GM19351 (cell line): ENCODE results near the gene TSHZ1.
A peak's percentile ranks its signal among the peaks of the same experiment; 100 is the strongest.

ENCODE experiments used
- ATAC-seq: cut with Tn5 transposase; IDR thresholded peaks from one replicate; pipeline ENCODE4 v1.9.1; 2021; ENCODE audit warnings: mild to moderate bottlenecking, moderate library complexity; ENCODE audit not compliant: unreplicated experiment

TSHZ1 gene

DNA sequence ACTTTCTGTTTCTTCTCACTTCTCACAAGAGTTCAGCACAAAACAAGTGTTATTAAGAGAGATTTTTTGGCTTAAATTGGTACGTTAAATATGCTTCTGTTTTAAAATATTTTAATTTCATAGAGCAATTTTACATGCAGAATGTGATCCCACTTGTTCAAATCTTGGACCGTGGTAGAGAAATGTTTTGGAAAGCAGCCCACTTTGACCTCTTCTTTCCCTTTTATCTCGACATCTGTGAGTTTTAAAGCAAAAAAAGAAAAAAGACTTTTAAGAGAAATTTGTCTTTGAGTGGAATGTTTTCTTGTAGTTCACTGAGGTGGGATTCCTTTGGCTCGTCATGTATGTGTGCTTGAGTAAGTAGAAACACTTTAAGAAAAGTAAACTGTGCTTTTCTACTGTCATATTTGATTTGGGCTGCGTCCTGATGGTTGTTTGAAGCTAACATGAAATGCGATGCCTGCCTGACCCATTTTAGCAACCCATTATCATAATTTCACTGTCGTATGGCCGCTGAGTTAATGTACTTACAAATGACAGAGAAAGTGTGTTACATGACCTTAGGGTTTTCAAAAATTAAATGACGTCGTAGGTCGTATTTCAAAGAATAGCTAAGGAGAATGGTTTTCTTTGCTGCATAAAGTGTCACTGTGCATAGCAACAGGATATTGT lies 54.5 kb downstream of the TSHZ1 start:
- ATAC-seq, result no peak

DNA sequence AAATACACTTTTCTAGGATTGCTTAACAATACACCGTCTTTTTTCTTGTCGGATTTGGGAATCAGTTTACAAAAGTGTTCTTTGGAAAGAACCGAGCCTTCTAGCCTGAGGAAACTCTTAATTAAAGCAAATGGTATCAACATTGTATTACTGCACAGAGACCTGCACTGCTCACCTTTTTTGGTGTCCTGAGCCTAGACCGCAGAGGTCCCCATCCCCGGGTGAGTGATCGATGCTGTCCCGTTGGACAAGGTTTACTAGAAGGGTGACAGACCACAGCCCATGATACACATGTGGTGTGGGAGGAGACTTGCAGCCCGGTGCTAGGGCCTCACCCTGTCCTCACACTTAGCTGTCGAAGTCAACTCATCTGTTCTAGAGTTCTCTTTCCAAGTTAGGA lies 55.3 kb downstream of the TSHZ1 start:
- no peak for ATAC-seq

- peak; percentile 91 for ATAC-seq
Observed at GRCh38 chr18:75267643-75268363, 57.2 kb downstream of the TSHZ1 start.

GRCh38 chr18:75268364-75268646 lies 57.7 kb downstream of the TSHZ1 start:
- no peak for ATAC-seq

DNA sequence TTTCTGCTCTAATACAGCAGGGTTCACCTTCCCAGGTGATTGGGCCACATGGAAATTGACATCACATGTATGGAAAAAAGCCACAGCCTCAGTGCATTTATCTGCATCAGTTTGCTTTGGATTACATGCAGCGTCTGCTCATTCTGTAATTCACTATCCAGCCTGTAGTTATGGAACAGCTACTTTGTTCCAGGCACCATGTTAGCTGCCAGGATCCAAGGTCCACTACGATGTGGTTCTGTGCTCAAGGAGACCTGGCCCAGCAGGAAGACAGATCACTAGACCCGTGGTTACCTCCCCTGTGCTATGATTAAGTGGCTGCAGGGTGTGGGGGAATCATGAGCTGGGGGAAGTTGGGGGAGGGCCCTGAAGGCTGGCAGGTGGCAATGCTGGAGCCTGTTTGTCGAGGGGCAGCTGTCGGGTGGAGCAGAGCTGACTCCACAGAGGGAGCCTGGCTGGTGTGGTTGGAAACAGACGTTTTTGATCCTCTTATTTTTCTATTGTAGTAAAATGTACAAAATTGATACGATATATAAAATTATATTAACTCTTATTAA lies 58.6 kb downstream of the TSHZ1 start:
- no peak for ATAC-seq

DNA sequence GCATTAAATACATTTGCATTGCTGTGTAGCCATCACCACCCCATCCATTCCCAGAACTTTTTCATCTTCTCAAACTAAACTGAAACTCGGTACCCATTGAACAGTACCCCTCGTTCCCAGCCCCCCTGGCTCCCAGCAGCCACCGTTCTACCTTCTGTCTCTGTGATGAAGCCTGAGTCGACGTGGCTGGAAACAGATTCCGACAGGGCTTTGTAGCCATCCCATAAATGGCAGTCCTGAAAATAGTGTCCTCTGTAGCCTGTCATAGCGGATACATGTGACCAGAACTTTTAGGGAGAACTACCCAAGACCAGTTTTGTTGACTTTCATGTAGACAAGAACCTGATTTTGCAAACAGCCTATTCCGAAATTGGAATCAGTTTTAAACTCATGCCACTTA lies 59.1 kb downstream of the TSHZ1 start:
- no peak for ATAC-seq

DNA sequence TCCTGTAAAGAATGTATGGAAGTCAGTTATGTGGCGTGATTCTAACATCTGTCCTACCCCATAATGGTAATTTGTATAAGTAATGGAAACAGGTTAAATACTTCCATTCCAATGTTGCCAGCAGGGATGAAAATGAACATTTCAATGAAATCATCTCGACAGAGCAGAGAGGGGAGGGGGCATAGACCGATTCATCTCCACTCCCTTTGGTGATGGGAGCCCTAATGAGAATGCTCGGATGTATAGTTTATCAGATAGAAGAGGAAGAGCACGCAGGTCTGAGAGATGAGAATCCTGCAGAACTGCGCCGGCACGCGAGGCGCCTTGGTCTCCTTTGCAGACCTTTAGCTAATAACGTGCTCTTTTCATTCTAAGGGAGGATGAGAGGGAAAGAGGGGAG lies 61.4 kb downstream of the TSHZ1 start:
- ATAC-seq, result no peak

DNA sequence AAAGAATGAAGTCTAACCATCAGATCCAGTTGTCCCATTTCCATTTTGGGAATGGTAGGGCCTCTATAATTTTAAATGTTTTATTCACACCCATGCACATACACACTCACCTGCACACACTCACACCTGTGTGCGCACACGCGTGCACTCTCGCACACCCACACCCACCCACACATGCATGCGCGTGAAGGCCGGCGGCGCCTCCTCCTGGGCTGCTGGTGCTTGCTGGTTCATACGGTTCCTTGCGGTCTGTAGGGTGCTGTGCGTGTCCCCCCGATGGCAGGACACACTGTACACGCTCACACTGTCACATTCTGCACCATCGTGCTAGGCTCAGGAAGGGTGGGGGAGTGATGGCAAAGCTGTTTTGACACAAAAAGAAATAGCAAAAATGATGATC lies 63.2 kb downstream of the TSHZ1 start:
- ATAC-seq, result no peak

DNA sequence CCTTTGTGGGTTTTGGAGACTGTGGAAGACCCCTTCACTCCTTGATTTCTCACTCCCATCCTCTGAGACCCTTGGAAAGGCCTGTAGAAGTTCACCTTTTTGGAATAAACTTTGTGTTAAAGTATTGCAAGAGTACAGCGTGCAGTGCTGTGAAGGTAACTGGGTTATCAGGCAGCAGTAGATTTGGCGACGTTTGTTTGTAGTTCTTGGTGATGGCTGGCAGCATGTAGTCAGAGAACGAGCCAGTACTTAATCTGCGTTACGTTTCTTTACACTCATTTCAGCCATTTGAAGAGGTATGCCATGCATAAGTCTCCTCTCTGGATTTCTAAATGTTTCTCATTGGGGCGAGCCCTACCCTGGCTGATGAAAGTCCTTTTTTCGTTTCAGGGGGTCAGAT lies 64.6 kb downstream of the TSHZ1 start:
- no peak for ATAC-seq

DNA sequence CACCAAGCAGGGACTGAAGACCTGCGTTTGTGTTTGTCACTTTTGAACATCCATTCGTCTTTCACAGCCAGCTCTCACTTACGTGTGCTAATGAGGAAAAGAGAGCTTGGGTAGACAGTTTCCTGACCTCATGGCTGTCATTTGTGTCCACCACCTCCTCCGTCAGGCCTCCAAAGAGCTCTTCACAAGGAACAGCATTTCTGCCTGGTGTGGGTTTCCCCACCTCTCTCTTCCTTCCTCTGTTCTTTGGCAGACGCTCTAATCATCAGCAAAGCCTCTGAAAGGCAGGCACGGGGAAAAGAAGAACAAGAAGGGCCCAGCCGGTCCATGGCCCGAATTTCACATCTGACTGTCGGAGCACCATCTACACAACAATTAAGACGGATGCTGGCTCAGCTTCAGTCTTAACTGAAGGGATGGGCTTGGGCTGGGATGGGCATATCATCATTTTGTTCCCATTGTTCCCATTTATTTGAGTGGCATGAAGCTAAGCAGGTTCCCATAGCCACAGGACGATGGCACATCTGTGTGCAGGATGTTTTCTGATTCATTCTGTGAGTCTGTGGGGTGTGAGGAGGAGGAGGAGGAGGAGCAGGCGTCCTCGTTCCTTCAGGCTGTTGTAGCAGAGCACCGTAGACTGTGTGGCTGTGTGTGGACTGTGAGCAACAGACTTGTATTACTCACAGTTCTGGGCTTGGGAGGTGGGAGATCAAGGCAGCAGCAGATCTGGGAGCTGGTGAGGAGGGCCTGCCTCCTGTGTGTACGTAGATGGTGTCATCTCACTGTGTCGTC lies 66.4 kb downstream of the TSHZ1 start:
- no peak for ATAC-seq

GRCh38 chr18:75277610-75277928 lies 67.0 kb downstream of the TSHZ1 start:
- no peak for ATAC-seq

DNA sequence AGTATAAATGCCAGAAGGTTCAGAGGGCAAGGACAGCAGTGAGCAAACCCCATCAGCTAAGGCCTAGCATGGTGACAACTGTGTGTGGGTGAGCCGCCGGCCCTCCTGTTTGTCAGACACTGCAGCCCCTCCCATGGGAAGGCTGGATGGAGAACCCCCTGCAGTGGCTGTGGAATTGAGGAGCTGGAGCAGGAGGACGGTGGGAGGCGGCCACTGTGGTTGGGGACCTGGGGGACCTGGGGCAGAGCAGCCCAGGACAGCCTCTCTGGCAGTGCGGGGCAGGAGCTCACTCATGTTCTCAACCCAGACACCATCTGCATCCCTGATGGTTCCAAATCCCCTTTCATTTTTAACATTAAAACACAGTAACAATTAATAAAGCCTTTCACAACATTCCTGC lies 68.8 kb downstream of the TSHZ1 start:
- no peak for ATAC-seq

DNA sequence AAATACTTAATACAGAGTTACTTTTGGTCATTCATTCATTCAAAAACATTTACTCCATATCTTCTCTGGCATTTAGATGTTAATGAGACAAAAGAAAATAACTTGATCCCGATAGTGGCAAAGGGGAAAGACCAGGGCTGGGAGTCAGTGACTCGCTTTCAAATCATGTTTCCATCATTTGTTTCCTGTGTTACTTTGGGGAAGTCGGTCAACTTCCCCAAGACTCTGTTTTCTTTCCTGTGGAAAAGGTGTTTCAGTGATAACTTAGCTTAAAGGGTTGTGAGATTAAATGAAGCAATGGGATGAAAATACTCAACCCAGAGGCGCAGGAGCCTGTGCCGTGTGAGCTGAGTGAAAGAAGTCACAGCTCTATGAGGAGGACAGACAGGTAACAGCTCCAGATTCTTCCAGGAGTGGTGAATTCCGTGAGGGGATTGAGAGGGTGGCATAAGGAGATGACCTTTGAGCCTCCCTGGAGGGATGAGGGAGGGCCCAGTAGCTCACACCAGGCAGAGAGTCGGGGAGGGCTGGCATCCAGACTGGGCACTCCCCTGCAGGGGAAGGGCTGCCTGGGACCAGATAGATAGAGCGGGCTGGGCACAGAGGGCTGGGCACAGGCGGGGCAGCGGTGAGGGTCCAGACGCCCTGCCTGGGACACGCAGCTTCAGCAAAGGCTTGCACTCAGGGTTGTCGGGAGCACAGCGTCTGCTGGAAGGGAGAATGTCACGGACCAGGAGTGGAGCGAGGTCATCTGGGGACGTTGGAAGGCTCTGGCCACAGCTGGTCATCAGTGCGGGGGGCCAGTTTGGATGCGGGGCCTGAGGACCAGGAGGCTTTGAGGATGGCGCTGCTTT lies 70.1 kb downstream of the TSHZ1 start:
- ATAC-seq, result no peak

GRCh38 chr18:75282746-75283145 lies 72.1 kb downstream of the TSHZ1 start:
- no peak for ATAC-seq

DNA sequence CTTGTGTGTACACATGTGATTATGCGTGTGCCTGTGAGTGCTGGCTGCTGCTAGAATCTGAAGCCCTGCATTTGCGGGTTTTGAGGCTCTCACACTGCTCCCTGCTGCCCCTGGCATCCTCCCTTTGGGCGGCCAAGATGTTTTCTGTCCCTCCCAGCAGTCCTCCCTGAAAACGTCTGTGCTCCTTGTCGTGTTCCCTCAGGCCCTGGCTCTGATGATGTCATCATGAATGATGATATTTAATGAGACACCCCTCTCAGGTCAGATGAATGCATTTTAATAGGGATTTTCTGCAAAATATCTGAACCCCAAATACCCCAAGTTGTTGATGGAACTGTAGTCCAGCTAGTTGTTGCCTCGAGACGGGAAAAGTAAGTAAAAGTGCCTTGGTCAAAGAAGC lies 73.1 kb downstream of the TSHZ1 start:
- no peak for ATAC-seq

DNA sequence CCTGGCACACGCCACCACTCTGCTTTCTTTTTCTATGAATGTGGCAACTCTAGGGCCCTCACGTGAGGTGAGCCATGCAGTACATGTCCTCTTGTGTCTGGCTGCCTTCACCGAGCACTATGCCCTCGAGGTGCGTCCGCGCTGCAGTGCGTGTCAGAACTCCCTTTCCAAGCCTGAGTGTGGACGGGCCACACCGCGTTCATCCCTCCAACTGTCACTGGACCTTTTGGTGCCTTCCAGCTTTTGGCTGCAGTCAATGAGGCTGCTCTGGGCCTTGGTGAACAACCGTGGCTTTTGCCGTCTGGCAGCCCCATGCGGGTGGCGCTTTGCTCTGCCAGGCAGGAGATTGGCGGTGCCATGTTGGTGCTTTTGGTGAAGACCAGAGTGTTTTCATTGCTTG lies 74.0 kb downstream of the TSHZ1 start:
- no peak for ATAC-seq

- ATAC-seq, result no peak
Observed at GRCh38 chr18:75285876-75286275, 75.3 kb downstream of the TSHZ1 start.

DNA sequence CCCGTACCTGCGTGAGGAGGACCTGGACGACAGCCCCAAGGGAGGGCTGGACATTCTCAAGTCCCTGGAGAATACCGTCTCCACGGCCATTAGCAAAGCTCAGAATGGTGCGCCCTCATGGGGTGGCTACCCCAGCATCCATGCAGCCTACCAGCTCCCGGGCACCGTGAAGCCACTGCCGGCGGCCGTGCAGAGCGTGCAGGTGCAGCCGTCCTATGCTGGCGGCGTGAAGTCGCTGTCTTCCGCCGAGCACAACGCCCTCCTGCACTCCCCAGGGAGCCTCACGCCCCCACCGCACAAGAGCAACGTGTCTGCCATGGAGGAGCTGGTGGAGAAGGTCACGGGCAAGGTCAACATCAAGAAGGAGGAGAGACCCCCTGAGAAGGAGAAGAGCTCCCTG lies 76.4 kb downstream of the TSHZ1 start:
- no peak for ATAC-seq

GRCh38 chr18:75287700-75288099 lies 77.1 kb downstream of the TSHZ1 start:
- no peak for ATAC-seq

DNA sequence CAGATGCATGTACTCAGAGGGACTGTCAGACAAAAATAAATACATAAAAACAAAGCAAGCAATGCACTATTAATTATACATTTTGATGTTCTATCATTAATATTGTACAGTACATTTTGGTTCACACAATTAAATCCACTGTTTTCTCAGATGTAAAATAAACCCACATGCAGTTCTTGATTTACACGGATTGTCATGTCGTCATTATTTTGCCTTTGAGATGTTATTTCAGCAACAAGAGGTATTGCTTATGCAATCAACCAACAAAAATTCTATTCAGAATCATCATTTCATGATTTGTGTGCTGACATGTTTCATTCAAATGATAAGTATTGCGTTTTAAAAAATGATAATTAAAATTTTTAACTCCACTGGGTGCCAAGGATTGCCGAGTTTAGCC lies 79.2 kb downstream of the TSHZ1 start:
- ATAC-seq, result no peak

DNA sequence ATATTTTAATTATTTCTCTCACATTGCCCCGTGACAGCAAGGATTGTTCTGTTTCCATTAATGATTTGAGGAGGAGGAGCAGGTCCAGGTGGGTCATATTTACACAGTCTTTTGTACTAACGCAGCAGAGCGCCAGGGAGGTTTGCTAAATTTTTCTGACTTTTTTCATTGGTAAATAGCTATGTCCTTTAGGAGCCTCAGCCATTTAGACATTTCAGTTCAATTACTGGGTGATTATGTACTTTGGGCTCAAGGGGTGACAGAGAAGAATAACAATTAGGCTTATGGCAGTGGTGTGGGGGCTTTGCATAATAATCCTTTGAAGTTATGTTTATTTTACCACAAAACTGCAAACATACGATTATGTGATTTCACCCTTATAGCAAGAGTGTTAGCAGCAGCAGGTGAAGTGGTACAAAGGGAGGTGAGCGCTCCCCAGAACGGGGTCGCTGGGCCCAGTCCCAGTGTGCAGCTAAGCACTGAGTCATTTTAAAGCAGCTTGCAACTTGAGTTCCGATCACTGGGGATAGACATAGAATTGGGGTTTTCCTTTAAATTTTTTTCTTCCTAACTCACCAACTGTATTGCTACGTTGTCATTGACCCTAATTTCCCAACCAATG lies 80.3 kb downstream of the TSHZ1 start:
- no peak for ATAC-seq
